Jurkat, Clone E6-1 (cell line): Measurements from ENCODE around the gene ECI1. TPM values are rescaled to one million over a fixed set of nuclear protein-coding genes. Genes with fewer than 3 reads are reported as not detected.
A peak's percentile ranks its signal among the peaks of the same experiment; 100 is the strongest.

ENCODE experiments used
- DNase-seq: peaks from one replicate; pipeline ENCODE4 v3.0.0-alpha.2; 2011; ENCODE audit warnings: low read depth, low spot score
- H3K4me3 ChIP-seq: 2 replicates; pipeline ENCODE4 v1.5.1; 2011; ENCODE audit warnings: mild to moderate bottlenecking, low read length, control low read depth, moderate library complexity
- polyA plus RNA-seq: library from polyadenylated mRNA; unstranded; fragments of >200 nt; gene quantifications from one replicate; pipeline ENCODE4 v1.2.1, GENCODE V29; 2012; ENCODE audit warnings: missing spikeins; ENCODE audit not compliant: insufficient read length, insufficient read depth

ECI1 gene, protein sequence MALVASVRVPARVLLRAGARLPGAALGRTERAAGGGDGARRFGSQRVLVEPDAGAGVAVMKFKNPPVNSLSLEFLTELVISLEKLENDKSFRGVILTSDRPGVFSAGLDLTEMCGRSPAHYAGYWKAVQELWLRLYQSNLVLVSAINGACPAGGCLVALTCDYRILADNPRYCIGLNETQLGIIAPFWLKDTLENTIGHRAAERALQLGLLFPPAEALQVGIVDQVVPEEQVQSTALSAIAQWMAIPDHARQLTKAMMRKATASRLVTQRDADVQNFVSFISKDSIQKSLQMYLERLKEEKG
- polyA plus RNA-seq = 2.6 TPM

DNA sequence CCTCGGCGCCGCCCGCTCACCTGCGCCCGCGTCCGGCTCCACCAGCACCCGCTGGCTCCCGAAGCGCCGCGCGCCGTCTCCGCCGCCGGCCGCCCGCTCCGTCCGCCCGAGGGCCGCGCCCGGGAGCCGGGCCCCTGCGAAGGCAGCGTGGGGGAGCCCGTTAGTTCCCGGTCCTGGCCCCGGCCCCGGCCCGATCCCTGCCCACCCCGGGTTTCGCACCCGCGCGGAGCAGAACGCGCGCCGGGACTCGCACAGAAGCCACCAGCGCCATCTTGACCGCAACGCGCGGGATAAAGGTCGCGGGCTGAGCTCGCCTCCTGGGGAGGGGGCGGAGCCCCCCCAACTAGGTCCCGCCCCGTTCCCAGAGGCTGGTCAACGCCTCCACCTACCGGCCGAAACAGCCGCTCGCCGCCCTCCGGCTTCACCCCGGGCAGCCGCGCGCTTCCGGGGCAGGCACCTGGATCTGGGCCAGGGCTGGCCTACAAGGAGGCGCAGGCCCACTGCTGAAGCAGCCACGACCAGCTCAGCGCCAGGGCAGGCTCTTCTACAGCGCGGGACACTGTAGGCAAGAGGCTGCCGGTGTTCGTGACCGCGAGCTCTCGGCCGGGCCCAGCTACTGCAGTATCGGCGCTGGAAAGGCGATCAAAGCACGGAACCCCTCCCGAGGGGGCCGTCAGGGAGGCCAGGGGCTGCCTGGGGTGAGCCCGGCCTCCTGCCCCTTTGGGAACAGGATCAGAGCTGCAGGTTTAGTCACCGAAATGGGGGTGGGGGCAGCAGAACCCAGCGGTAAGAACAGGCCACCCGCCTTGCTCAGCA is at the start of gene ECI1:
TSS of gene ECI1 (minus strand) at position 292 of the 816 bp plus-strand sequence. CDS start at position 271, 21 bp downstream.
- DNase-seq = no peak
- no peak within 1 kb of the TSS for H3K4me3 ChIP-seq

DNA sequence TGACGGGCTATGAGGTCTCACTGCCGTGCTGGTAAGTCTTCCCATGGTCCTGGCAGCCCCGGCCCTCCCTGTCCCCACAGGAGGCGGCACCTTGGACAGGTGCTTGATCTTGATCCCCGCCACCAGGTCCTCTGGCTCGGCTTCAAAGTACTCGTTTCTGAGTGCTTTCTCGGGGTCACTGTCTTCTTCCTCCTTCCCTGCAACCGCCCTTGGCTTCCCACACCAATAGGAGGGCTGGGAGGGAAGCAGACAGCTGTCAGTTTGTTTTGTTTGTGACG is 48.5 kb upstream of the ECI1 start:
- H3K4me3 ChIP-seq = no peak overlapping the region
- DNase-seq = no peak

DNA sequence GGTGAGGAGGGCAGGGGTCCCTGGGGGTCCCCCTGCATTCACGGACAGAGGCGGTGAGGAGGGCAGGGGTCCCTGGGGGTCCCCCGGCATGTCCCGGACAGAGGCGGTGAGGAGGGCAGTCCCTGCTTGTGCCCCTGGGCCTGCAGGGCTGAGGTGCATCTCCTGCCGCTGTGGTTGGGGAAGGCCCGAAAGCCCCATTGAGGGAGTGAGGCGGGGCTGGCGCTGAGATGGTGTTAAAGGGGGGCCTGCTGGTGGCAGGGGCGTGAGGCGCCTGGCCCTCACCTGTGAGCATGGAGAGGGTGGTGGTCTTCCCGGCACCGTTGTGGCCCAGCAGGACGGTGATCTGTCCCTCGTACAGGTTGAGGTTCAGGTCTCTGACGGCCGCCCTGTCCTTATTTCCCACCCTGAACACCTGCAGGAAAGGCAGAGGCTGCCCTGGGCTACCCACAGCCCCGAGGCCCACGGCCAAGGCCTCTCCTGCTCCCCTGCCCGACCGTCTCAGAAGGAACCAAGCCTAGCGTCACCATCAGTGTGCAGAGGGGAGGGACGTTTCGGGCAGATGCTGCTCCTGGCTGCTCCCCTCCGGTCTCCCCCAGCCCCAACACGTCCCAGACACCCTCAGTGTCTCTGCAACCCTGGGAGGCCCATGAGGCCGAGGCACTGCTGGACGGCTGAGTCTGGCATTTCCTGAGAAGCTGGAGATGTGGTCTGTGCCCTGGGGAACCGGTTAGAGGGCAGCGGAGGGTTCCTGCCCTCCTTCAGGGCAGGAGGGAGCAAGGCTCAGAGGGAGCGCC is 47.9 kb upstream of the ECI1 start:
- no peak for DNase-seq

DNA sequence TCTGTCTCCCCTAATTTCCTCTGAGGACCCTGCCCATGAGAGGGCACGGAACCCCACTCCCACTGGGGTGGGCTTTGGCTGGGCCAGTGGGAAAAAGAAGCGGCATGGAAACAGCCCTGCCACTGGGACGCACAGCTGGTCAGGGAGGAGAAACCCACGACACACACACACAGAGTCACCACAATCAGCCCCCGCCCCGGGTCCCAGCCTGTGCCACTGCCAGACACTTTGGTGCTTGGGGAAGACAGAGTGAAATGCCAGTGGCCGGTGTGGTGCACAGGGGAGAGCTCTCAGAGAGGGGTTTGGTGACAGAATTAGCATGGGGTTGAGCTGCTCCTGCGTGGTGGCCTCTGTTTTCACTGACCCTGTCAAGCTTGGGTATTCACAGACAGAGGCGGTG is 47.2 kb upstream of the ECI1 start:
- no peak for DNase-seq
- H3K4me3 ChIP-seq = no peak overlapping the region

More for the DNA sequence above, 47.9 kb upstream of the ECI1 start:
- no peak overlapping the region for H3K4me3 ChIP-seq

DNA sequence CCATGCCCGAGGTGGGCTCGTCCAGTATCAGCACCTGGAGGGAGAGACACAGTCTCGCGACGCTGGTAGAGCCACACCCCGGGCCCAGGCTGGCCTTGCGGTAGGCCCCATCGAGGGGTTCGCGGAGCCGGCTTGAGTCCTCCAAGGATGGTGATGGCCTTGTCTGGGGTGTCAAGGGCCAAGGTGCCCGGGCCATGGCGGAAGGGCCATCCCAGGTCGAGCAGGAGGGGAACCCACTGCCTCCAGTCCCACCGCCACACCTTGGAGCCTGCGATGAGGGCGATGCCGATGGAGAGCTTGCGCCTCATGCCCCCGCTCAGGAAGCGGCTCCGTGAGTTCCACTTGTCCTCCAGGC is 46.1 kb upstream of the ECI1 start:
- H3K4me3 ChIP-seq = no peak overlapping the region
- DNase-seq = no peak

DNA sequence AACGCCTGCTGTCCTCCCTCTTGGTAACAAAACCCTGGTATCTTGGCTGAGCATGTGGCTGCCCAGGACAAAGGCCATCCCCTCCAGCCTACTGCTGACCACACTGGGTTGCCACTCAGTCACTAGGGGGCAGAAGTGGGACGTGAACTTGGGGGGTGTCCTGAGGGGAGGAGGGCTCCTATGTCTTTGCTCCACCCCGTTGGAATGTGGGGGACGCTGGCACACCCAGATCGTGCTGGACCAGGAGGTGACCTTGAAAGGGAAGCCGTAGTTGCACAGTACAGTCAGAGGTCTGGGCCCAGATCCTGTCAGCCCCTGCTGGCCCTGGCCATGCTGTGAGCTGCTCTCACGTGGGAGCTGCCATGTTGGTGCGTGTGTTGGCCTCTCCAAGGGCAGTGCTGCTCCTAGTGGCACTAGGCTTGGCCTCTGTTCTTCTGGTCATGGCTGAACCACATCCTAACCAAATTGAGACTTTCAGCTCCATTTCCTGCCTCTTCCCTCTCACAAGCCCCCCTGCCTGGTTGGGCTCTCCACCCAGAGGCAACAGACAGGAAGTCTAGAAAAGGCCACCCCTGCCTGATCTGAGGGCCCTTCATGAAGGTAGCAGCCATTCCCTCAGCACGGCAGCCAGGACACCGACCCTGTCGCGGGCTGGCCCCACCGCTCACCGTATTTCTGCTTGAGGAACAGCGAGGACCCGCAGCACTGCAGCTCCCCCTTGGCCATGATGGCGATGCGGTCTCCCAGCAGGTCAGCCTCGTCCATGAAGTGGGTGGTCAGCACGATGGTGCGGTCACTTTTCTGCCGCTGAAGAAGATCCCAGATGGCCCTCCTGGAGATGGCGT is 45.5 kb upstream of the ECI1 start:
- DNase-seq = peak; percentile 60
- no peak overlapping the region for H3K4me3 ChIP-seq

DNA sequence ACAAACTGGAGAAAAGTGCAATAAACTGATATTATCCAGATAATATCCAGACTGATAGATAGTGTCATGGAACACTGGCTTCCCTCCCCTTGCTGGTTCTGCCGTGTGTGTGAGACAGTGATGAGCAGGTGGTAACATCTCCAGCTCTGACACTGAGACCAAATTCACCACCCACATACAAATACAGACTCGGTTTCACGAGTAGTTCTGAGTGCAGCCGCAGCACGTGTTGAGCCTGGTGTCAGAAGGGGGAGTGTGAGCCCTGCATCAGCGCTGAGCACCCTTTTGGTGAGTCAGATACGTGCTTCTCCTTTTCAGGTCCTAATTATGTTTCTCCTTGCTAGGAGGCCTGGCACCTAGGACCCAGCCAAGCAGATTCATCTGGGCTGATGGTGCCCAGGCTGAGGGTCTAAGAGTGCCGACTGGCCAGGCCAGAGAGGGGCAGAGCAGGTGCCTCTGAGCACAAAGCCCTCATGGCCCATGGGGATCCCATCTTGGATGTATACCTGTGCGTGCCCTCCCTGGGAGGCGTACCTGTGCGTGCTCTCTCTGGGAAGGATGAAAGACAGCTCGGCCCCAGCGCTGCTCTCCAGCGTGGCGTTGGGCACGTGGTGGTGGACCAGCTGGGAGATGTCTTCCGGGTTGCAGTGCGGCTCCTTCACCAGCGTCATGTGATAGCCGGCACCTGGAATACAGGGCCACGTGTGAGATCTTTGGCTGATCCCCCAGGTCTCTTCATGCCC is 43.8 kb upstream of the ECI1 start:
- DNase-seq = peak; percentile 35
- no peak overlapping the region for H3K4me3 ChIP-seq

DNA sequence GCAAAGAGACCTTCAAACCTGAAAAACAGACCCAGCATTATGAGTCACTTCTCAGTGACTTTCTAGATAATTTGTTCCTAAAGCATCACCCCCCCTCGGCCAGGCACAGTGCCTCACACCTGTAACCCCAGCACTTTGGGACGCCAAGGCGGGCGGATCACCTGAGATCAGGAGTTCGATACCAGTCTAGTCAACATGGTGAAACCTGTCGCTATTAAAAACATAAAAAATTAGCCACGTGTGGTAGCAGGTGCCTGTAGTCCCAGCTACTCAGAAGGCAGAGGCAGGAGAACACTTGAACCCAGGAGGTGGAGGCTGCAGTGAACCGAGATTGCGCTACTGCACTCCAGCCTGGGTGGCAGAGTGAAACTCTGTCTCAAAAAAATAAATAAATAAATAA is 40.8 kb upstream of the ECI1 start:
- no peak for DNase-seq
- H3K4me3 ChIP-seq = no peak overlapping the region

DNA sequence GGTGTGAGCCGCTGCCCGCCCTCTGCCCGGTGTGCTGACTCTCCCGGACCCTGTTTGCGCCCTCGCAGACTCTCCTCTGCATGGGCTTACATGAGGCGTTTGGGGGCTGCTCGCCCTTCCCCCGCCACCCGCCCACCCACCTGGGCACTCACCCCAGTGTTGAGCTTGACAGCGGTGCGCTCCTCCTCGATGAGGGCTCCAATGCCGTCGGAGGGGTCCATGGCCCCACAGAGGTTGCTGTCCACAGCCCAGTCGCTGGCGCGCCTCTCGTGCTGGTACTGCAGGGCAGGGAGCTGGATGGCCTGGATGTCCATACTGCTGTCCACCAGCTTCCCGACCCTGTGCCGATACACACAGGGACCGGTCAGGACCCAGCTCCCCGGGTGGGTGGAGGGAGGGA is 37.9 kb upstream of the ECI1 start:
- no peak overlapping the region for H3K4me3 ChIP-seq
- DNase-seq = no peak

DNA sequence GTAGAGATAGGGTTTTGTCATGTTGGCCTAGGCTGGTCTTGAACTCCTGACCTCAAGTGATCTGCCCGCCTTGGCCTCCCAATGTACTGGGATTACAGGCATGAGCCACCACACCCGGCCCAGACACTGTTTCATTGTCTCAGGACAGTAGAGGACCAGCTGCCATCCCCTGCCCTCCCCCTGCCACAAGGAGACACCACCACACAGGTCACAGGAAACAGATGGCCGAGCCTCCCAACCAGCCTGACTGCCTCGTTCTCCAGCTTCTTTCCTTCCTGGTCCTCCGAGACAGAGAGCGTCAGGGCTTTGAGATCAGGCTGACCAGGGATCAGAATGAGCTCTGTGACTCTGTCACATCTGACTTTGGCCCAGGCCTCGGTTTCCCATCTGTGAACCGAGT is 37.3 kb upstream of the ECI1 start:
- no peak for DNase-seq
- H3K4me3 ChIP-seq = no peak overlapping the region

DNA sequence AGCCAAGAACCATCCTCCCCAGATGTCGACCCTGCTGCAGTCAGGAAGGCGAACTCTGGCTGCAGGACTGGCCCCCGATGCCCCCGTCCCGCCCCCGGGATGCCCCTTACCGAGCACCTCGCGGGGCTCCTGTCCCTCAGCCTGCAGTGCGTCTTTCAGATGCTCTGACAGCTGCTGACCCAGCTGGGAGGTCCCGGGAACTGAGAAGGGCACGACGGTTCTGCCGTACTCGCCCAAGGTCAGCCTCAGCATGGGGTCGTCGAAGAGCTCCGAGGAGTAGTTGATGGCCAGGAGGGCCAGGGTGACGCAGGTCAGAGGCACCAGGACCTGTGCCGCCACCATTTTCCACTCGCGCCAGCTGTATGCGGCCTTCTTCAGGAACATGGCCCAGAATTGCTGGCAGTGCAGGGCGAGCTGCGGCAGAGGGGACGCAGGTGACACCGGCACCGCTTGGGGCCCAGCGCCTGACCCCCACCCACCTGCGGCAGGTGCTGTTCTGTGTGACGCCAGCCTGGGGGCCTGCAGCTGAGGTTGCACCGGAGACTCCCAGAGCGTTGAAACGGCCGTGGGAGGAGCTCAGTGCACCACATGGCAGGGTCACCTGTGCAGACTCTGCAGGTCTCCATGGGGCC is 36.6 kb upstream of the ECI1 start:
- no peak for DNase-seq

DNA sequence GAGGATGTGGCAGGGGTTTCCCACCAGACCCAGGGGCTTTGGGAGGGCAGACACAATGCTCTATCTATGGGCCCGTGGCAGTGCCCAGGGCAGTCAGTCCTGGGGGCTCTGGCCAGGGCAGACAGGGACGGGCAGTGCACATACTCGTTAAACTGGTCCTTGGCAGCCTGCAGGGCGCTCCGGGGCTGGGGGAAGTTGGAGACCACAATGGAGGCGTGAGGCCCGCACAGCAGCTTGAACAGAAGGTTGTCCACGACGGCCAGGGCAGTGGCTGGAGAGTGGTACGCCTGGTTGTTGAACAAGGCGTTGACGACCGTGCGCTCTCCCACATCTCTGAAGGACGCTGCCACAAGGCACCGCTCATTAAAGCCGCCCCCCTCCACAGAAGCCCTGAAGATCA is 35.2 kb upstream of the ECI1 start:
- no peak for DNase-seq
- no peak overlapping the region for H3K4me3 ChIP-seq

More for the DNA sequence above, 36.6 kb upstream of the ECI1 start:
- no peak overlapping the region for H3K4me3 ChIP-seq

DNA sequence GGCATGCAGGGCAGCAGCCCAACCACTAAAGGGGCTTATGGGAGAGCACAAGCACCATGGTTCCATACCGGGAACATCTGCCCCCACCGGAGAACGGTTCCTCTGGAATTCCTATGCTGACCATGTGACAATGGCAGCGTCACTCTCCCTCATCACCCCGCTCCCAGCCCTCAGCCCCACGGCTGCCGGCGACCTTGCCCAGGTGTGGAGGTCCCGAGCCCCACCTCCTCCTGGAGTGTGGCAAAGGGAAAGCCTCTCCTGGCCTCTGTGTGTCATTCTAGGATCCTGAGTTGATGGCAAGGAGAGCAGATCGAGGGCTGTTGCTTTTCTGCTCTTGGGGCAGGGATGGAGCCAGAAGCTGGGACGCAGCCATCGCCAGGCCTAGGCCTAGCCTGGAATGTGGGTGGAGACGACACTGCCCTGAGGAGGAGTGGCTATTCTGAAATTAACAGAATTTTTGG is 34.4 kb upstream of the ECI1 start:
- H3K4me3 ChIP-seq = no peak overlapping the region
- DNase-seq = no peak

DNA sequence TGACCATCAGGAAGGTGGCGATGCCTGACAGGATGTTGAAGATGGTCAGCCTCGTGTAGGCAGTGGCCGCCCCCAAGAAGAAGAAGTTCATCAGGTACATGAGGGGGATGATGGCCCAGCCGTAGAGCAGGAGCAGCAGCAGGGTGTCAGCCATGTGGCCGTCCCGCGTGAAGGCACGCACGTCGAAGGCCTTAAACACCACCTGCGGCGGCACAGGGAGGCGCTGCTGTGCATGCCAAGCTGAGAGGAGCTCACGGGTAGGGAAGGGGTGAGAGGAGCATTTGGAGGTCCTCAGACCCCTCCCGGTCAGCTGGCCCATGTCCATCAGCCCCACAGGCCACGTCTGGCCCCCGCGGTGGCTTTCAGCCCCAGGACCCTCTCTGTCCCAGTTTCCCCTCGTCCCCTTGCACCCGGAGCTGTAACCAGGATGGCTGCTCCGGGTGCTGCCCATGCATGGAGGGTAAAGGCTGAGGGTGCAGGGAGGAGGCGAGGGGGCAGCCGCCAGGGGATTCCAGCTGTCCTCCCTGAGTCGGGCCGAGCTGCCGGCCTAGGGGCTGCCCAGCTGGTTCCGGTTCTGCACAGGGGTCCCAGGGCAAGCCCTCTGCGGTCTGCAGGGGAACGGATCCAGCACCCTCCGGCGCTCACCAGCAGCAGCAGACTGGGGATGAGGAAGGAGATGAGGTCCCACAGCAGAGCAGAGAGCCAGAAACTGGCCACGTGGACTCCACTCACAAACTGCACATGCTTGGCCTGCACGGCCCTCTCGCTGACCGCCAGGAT is 33.6 kb upstream of the ECI1 start:
- H3K4me3 ChIP-seq = no peak overlapping the region
- DNase-seq = no peak

DNA sequence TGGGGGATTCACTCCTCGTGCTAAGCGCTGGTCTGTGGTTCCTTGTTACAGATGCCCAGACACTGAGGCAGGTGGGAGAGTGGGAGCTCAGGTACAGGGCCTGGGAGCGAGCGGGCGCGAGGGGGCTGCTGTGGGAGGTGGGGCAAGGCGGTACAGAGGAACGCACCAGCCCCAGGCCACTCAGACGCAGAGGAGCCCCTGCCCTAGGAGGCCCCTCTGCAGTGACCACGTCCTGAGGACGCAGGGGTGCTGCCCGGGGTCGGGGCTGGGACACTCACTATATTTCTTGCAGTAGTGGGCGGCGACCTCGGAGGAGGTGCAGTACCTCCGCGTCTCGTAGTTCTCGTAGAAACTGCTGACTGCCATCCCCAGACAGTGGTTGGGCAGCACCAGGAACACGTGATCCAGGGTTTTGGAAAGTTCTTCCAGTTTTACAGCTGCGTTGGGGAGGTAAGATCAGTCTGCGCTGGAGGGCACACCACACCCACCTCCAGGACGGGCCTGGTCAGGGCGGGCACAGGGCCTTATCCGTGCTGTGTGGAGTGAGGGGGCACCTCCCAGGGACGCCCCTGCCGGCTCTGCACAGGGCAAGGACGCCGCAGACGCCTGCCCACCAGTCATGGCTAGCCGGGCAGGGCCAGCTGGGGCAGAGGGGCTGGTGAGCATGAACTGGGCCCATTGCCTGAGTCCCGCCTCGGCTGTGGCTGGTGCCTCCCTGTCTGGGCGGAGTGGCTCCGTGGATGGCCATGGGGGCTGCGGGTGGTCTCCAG is 32.8 kb upstream of the ECI1 start:
- no peak overlapping the region for H3K4me3 ChIP-seq
- DNase-seq = no peak

DNA sequence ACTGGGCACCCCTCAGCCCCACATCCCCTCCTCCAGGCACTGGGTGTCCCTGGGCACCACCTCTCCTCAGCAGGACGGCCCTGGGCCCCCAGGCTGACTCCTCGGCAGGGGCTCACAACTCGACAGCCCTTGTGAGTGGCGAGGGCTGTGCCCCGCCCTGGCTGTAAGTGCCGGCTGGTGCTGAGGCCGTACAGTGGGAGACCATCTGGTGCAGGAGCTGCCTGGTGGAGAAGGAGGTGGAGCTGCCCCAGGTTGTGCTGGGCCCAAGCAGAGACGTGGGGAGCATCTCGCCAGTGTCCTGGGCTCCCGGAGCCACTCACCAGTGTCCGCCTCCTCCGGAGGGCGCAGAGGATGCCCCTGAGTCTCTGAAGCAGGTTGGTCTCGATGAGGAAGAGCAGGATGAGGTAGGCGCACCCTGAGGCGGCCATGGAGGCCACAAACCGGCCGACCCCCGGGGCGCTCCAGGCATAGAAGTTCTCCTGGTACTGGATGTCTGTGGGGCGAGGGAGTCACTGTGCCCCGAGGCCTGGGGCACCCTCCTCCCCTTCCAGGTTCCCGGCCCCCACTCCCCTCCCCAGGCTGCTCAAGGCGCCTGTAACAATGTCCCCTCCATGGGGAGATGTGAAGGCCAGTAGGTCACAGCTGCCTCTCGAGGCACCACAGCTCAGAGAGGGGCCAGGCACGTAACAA is 31.6 kb upstream of the ECI1 start:
- H3K4me3 ChIP-seq = no peak overlapping the region
- DNase-seq = no peak
